Endothelial cell (in vitro differentiated cells): ENCODE results near the gene ALDH1A1. TPM values are rescaled to one million over a fixed set of nuclear protein-coding genes. Genes with fewer than 3 reads are reported as not detected.

Experiments
- DNase-seq: peaks from one replicate; pipeline ENCODE4 v3.0.0; 2021; ENCODE audit warnings: low spot score
- H3K27ac Mint-ChIP-seq: one replicate; pipeline ENCODE4 v1.8.0; 2021; ENCODE audit warnings: mixed read lengths, inconsistent platforms; ENCODE audit not compliant: unreplicated experiment
- H3K27me3 Mint-ChIP-seq: one replicate; pipeline ENCODE4 v1.8.0; 2021; ENCODE audit warnings: mild to moderate bottlenecking, moderate library complexity, mixed read lengths, inconsistent platforms; ENCODE audit not compliant: unreplicated experiment
- H3K36me3 Mint-ChIP-seq: one replicate; pipeline ENCODE4 v1.8.0; 2021; ENCODE audit warnings: mild to moderate bottlenecking, low read depth, mixed read lengths, inconsistent platforms; ENCODE audit not compliant: unreplicated experiment
- H3K4me1 Mint-ChIP-seq: one replicate; pipeline ENCODE4 v1.8.0; 2021; ENCODE audit warnings: mild to moderate bottlenecking, mixed read lengths, inconsistent platforms; ENCODE audit not compliant: unreplicated experiment
- H3K4me3 Mint-ChIP-seq: one replicate; pipeline ENCODE4 v1.8.0; 2021; ENCODE audit warnings: mild to moderate bottlenecking, mixed read lengths, inconsistent platforms; ENCODE audit not compliant: unreplicated experiment
- H3K9me3 Mint-ChIP-seq: one replicate; pipeline ENCODE4 v1.8.0; 2021; ENCODE audit warnings: mixed read lengths, inconsistent platforms; ENCODE audit not compliant: unreplicated experiment
- CTCF ChIP-seq: fragments of 200-600 bp; sonication (generic); IDR thresholded peaks from one replicate; pipeline ENCODE4 v1.5.0; 2021; ENCODE audit warnings: antibody characterized with exemption; ENCODE audit not compliant: unreplicated experiment
- total RNA-seq: library from RNA; stranded (reverse); fragmentation: NEBNext Ultra II Directional; extraction: Animal tissue kit (Norgen Biotek cat#: 25700); gene quantifications from one replicate; pipeline ENCODE4 v1.2.1, GENCODE V29; 2021; ENCODE audit not compliant: unreplicated experiment

The ALDH1A1 gene
- total RNA-seq, 1 donor from 2014 or later = 7.0 TPM

GRCh38 chr9:72949244-72949582, 3.6 kb downstream of the ALDH1A1 start:
- H3K9me3 Mint-ChIP-seq = no peaks in the 10 kb centered on the region
- H3K4me3 Mint-ChIP-seq = no peak overlapping the region
- no peaks in the 10 kb centered on the region for H3K27me3 Mint-ChIP-seq
- H3K4me1 Mint-ChIP-seq = peaks cover 23% of the 10 kb centered on the region
- DNase-seq = no peak
- H3K36me3 Mint-ChIP-seq = no peaks in the 10 kb centered on the region
- TF ChIP-seq CTCF = no peak
- no peak overlapping the region for H3K27ac Mint-ChIP-seq

GRCh38 chr9:72948575-72949243, 4.1 kb downstream of the ALDH1A1 start:
- no peaks in the 10 kb centered on the region for H3K27me3 Mint-ChIP-seq
- no peaks in the 10 kb centered on the region for H3K36me3 Mint-ChIP-seq
- H3K9me3 Mint-ChIP-seq = no peaks in the 10 kb centered on the region
- no peak for DNase-seq
- no peak for TF ChIP-seq CTCF
- H3K4me1 Mint-ChIP-seq = peaks cover 23% of the 10 kb centered on the region
- no peak overlapping the region for H3K27ac Mint-ChIP-seq
- H3K4me3 Mint-ChIP-seq = no peak overlapping the region

- no peaks in the 10 kb centered on the region for H3K27me3 Mint-ChIP-seq
- H3K4me1 Mint-ChIP-seq = peaks cover 23% of the 10 kb centered on the region
- no peak overlapping the region for H3K27ac Mint-ChIP-seq
- H3K36me3 Mint-ChIP-seq = no peaks in the 10 kb centered on the region
- H3K9me3 Mint-ChIP-seq = no peaks in the 10 kb centered on the region
- no peak for TF ChIP-seq CTCF
- DNase-seq = no peak
- H3K4me3 Mint-ChIP-seq = no peak overlapping the region
Measured at GRCh38 chr9:72947984-72948465, 4.8 kb downstream of the ALDH1A1 start.

- H3K27ac Mint-ChIP-seq = no peak overlapping the region
- no peak overlapping the region for H3K4me3 Mint-ChIP-seq
- peaks cover 16% of the 10 kb centered on the region for H3K4me1 Mint-ChIP-seq
- no peak for DNase-seq
- no peaks in the 10 kb centered on the region for H3K27me3 Mint-ChIP-seq
- no peaks in the 10 kb centered on the region for H3K9me3 Mint-ChIP-seq
- H3K36me3 Mint-ChIP-seq = no peaks in the 10 kb centered on the region
- no peak for TF ChIP-seq CTCF
Measured at GRCh38 chr9:72946821-72947220, 6.0 kb downstream of the ALDH1A1 start.

- H3K36me3 Mint-ChIP-seq = no peaks in the 10 kb centered on the region
- TF ChIP-seq CTCF = no peak
- no peaks in the 10 kb centered on the region for H3K27me3 Mint-ChIP-seq
- no peak overlapping the region for H3K27ac Mint-ChIP-seq
- H3K4me1 Mint-ChIP-seq = peaks cover 16% of the 10 kb centered on the region
- H3K9me3 Mint-ChIP-seq = no peaks in the 10 kb centered on the region
- H3K4me3 Mint-ChIP-seq = no peak overlapping the region
- no peak for DNase-seq
Measured at GRCh38 chr9:72946318-72946717, 6.5 kb downstream of the ALDH1A1 start.
